Medulla oblongata (tissue), 1 donor: ENCODE measurements around the gene HADH.

Source experiments
- DNase-seq: peaks from one replicate; pipeline ENCODE4 v3.0.0-alpha.2; 2015; ENCODE audit errors: extremely low spot score

Gene HADH

DNA sequence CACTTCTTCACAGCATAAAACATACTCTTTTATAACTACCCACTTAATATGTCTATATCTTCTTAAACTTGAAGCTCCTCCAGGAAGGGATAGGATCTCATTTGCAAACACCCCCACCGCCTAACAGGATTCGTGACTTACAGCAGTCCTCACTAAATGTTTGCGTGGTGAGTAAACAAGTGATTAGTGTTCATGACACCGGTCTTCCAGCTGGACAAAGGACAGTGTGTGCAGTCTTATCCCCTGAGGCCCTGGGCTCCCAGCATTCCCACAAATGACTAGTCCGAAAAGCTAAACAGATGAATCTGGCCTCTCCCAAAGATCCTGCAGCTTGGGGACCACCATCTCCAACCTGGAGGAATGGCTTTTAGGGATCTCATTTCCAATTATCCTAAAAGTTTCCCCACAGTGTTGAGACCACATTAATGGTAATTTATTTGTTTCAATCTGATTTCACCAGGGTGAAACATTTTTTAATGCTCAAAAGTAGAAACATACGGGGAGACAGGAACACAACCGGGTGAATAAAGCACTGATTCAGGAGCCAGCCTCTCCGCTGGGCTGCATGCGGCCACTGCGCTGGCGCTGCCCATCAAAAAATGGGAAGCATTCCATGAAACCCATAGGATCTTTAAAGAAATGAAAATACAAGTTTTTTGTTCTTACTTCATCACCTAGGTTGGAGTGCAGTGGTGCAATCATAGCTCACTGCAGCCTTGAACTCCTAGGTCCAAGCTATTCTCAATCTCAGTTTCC, 69.2 kb downstream of the HADH start:
- DNase-seq, result no peak

DNA sequence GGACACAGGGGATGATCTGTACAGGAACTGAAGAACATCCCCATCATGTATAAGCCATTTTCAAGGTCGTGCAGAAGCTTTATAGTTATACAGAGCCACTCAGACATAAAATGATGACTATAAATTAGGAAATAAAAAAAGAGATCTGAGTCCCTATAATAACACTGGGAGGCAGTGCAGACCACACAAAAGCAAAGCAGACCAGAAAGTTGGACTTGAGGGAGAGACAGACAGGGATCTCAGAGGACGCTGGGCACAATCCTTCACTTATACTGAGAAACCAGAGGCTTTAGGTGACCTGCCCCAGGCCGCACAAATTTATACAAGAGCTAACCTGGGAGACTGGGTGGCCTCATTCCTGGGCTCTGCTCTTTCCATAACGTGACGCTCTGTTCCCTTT, 70.5 kb downstream of the HADH start:
- peak; percentile 72 for DNase-seq

DNA sequence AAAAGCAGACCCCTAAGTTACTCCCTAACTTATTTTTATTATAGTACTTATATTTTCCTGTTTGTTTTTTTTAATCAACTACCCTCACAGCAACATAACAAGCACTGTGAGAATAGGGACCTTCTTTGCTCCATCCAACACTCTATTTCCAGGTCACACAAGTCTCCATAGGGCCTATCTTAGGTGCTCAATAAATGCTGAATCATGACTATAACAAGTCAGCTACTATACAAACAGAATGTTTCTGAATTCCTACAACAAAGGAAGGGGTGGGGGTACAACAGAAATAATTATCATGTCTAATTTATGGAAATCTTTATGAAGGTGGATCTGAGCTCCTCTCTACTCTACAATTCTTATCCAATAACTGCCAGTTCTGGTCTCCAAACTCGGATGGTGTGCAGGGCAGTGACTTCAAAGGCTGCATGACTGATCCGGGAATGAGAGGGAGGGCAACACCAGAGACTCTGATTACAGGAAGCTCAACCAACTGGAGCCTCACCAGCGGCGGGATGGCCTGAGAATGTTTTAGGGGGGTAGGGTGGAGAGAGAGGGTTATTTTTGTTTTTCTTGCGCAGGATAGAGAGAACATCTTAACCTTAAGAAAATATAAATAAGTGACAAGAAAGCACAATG, 71.1 kb downstream of the HADH start:
- no peak for DNase-seq

DNA sequence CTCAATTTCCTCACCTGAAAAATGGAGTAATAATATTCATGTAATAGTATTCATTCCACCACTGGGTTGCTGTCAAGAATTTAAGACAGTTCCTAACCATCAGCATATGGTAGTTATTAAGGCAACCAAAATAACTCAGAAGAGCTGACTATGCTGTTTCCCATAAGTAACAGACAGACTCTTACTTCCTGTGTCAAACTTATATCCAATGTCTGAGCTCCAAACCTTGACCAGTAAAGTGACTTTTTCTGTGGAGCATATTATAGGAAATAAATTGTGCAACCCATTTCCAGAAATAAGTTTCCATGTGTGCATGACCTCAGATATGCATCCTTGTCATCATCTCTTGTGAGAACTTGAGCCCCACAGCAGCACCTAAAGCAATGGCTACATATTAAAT, 78.8 kb downstream of the HADH start:
- no peak for DNase-seq

DNA sequence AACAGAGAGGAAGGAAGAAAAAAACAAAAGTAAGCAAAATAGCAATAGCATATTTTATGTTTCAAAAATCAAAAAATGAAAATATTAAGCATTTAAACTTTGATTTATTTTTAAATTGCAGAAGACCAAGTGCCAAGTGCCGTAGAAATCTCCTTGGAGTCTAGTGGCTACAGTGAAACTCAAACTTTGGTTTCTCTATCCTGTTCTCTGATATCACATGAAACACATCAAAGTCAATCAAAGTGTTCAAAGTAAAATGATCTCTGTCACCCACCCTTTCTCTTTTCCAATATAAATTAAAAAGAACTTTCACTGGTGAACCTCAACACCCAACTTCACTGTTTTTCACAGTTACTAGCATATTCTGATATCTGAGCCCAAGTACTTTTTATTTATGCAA, 81.1 kb downstream of the HADH start:
- DNase-seq, result no peak

DNA sequence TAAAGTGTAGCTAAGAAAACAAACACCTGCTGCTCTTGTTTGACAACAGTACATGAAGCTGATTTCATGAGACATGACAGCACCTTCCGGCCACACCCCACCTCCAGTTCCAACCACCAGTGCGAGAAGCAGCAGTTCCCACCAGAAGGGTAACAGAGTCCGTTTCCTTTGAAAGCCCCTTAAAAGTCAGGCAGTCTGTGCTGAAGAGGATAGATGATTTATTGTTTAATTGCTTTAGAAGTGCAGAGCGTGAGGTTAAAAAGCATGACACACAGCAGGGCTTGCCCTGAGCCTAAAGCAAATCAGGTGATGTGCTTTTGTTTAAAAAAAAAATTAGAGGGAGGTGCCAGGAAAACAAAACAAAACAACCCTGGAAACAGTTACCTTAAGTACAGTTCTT, 82.6 kb downstream of the HADH start:
- DNase-seq, result no peak

DNA sequence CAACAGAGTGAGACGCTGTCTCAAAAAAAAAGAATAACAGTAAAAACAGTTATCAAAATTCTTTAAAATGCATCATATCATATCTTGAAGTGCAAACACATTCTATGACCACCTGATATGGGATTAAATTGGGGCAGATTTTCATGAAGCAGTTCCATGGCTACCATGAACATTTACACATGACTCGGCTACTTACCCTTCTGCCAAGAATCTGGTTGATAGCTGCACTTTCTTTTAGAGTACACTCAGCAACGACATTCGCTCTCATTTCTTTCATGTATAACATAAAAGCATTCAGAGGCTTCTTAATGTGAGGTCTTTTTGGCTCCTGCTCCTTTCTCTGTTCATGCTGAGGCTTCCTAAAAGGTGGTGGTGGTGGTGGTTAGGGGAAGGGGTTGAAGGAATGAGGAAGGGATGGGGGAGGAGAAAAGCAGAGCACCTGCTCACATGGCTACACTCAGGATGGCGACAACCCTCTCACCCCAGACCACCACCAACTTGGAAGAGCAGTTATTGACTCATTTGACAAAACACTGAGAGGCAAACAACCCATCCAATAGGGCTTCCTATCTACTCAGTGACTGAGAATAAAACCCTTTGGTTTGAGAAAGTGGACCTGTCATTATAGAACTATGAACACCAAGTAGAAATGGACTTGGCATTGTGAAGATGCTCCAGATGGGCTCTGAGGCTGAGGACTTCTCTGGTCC, 88.5 kb downstream of the HADH start:
- no peak for DNase-seq

DNA sequence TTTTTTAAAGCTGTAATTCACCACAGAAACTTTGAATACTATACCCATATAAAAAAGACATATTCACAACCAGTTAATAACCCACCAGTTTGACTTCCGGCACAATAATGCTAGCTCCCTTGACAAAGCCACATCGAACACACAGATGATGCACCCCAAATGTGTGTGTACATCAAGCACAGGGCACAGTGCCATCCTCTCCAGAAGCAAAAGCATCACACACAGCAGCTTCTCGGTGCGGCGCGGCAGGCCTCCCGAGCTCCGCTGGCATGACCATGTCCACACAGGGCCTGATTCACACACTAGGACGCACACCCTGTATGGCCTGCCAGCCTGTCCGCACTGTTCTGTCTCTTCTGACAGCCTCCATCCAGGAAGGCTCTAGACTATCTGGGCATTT, 91.1 kb downstream of the HADH start:
- no peak for DNase-seq

DNA sequence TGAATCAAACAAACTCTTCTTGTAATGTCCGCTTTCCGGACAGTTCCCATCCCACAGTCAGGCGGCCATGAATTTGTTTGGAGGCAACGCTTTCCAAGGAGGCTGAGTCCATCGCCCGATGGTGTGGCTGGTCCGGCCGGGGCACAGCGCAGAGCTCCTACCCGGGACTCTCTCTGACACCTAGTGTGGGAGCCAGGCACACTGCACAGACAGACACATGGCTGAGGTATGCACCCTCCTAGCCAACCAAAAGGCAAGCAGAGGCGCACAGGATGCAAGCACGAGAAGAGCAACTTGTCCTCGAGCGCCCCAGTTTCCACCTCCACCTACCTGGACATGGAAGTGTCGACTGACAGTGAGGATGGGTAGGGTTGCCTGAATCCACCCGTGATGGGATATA, 91.6 kb downstream of the HADH start:
- DNase-seq, result no peak
